CD1c-positive myeloid dendritic cell (primary cell): ENCODE measurements around the gene NR6A1.

Experiments
- DNase-seq: peaks from one replicate; pipeline ENCODE4 v3.0.0-alpha.2; 2016; ENCODE audit errors: extremely low spot score

Gene NR6A1

GRCh38 chr9:124688238-124688904 lies 82.7 kb downstream of the NR6A1 start:
- DNase-seq = no peak

DNA sequence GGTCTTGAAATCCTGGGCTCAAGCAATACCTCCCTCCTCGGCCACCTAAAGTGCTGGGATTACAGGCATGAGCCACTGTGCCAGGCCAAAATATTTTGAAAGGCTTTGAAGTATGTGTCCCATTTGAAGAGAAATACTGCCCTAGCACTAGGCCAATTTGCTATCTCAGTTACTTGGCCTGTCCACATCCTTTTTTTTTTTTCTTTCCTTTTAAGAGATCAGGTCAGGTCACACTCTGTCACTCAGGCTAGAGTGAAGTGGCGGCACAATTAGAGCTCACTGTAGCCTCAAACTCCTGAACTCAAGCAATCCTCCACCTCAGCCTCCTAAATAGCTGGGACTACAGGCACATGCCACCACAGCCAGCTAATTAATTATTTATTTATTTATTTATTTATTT lies 84.2 kb downstream of the NR6A1 start:
- DNase-seq = no peak

DNA sequence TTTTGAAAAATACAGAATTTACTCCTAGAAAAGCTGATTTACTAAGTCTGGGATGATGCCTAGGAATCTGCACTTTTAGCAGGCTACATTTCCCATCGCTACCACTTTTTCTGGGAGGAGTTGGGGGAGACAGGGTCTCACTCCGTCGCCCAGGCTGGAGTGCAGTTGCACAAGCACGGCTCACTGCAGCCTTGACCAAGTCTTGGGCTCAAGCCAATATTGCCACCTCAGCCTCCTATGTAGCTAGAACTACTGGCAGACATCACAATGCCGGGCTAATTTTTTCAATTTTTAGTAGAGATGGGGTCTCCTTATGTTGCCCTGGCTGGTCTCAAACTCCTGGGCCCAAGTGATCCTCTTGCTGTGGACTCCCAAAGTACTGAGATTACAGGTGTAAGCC lies 85.9 kb downstream of the NR6A1 start:
- no peak for DNase-seq

GRCh38 chr9:124684169-124684568 lies 86.9 kb downstream of the NR6A1 start:
- no peak for DNase-seq

DNA sequence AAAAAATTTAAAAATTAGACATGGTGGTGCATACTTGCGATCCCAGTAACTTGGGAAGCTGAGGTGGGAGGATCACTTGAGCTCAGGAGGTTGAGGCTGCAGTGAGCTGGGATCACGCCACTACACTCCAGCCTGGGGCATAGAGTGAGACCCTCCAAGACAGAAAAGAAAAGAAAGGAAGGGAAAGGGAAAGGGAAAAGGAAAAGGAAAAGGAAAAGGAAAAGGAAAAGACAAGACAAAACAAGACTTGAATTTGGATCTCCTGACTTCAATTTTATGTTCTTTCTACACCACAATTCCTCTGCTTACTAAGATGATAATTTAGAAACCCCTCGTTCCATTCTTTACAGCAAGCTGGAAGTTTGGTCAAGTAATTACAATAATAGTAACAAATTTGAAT lies 88.1 kb downstream of the NR6A1 start:
- DNase-seq = no peak

DNA sequence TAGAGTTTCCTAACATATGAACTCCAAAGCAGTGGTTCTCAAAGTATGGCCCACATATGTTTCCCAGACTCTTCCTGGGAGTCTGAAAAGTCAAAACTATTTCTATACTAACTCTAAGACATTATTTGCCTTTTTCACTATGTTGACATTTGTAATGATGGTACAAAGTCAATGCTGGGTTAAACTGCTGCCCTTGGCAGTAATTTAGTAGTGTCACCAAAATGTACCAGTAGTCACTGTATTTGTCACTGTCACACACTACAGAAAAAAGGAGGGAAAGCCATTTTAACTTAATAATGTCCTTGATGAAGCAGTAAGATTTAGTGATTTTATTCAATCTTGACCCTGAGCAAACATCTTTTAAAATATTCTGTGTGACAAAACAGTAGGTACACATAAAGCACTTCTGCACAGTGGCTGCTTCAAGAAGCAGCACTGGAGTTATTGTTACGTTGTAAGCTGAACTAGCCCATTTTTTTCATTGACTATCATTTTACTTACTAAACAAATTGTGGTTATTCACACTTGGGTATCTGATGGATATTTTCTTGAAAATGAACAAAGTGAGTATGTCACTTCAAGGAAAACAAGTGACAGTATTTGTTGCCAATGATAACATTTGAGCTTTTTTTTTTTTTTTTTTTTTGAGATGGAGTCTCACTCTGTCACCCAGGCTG lies 90.3 kb downstream of the NR6A1 start:
- DNase-seq = no peak

- no peak for DNase-seq
Measured at GRCh38 chr9:124680049-124680448, 91.1 kb downstream of the NR6A1 start.

- DNase-seq = no peak
Measured at GRCh38 chr9:124676159-124676551, 95.0 kb downstream of the NR6A1 start.

- DNase-seq = no peak
Measured at GRCh38 chr9:124675261-124676158, 95.6 kb downstream of the NR6A1 start.

DNA sequence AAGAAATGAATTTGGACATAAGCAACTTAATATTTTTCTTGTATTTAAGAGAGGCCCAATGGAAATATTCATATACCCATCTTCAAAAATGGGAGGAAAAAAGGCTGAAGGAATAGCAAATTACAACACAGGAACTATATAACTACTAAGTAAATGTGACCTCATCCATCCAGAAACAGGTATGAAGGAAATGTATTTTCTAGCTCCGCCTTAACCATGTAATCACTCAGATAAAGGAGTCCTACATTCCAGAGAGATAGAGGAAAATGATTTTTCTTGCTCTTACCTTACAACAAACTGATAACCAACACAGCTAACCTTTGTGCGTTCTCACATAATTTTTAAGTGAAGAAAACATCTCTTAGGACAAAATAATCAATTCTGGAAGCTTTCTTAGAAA lies 96.5 kb downstream of the NR6A1 start:
- no peak for DNase-seq

DNA sequence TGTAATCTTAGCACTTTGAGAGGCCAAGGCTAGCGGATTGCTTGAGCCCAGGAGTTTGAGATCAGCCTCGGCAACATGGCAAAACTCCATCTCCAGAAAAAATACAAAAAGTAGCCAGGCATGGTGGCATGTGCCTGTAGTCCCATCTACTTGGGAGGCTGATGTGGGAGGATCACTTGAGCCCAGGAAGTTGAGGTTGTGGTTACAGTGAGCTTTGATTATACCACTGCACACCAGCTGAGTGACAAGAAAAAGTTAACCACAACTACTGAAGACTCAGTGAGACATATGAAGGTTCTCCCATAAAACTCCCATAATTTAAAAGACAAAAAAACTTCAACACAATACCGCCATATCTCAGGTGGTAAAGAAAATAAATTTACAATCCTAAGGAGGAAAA lies 98.0 kb downstream of the NR6A1 start:
- no peak for DNase-seq

DNA sequence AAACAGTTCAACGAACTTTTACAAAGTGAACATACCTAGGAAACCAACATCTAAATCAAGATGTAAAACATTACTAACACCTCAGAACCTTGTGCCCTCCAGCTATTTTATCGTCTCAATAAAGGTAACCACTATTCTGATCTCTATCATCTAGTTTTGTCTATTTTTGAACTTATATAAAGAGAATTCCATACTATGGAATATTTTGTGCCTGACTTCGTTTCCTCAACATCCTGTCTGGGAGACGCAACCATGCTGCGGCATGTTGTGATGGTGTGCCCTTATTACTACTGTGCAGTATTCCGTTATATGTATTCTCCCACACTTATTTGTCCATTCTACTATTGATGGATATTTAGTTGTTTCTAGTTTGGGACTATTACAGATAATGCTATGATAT lies 99.2 kb downstream of the NR6A1 start:
- DNase-seq = no peak

GRCh38 chr9:124666642-124667041 lies 104.5 kb downstream of the NR6A1 start:
- DNase-seq = no peak

DNA sequence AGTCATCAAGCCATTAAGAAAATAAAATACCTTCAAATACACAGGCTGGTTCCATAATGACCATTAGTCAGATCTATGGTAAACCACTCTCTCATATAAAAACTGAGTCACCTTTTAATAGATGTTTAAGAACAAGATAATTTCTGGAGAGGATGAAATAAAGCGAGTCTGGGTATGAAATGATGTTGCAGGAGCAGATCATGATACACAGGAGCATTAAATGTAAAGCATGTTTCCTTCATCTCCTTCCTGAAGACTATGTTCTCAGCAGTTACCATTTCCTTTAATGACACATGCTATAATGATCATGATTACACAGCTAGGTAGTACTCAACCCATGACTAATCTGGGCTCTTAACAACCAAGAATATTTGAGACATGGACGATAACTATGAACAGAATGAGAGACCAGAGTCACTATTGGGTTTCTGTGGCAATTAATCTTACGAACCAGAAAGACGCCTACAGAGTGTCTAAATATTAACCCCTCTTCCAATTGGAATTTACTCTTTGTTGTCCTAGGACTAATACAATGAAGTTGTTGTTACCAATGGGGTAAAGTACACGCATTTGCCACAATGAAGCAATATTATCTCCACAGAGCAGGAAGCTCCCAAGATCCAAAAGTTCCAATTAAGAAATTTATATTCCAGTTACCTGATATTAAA lies 105.6 kb downstream of the NR6A1 start:
- no peak for DNase-seq

DNA sequence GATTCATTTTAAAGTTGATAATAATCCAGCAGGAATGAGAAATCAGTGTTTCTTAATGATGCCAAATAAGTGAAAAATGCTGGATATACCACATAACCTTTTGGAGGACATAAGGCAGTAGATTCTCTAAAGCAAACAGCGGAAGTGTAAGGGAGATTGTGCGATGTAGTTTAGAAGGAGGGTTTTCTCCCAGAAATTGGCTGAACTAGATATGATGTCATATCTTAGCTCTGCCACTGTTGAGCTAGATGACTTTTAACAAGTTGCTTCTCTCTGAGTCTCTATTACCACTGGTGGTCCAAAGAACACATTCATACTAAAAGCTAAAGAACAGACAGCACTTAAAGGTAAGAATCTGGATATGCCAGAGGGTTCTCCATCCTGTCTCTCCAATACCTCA lies 107.0 kb downstream of the NR6A1 start:
- DNase-seq = no peak

DNA sequence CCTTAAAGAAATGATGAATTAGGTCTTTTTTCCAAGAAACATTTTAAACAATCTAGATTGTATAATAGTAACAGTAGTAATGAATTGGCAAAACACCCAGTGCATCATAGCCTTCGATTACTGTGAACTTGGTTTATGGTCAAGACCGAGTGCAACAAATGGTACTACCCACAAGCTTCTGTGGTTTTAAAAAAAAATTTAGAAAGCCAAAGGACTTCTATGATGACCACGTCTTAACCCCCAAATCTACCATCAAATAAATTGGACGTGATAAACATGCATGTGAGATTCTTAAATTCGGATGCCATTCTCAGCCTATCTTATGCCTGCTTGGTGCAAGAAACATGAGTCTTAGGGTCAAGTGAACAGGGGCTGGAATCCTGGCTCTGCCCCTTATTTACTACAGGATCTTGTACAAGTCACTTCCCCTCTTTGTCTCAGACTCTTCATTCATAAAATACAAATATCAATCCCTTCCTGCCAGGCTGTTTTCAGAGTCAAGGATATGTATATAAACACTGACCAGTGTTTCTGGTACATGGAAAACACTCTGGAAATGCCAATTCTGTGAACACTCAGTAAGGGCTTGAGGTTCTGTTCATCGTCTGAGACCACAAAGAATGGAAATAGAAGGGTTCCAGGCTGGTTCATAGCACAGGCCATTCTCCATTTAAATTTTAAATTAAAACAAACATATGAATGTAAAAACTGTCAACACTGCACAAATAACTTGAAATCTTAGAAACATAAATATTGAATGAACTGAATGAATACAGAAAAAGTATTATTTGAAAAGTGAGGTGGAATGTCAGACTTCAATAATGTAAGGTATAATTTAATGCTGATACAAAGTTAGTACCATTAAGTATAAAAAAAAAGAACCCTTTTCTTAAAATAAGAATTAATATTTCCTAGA lies 107.8 kb downstream of the NR6A1 start:
- DNase-seq = no peak

DNA sequence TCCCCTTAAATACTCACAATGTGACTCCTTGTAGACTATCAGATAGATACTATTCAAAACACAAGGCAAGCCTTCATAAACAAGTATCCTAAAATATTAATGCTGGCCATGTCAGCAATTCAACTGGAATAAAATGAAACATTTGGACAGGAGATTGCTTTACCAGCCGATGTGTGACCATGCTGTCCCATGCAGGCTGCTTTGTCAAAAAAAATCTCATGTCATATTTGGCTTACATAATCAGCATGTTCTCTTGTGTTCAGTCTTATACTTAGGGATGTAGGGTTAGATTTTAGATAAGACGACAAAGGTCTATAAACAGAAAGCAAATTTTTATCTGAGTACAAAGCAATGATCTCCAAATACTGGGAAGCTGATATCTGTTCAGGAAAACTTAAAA lies 108.5 kb downstream of the NR6A1 start:
- no peak for DNase-seq

DNA sequence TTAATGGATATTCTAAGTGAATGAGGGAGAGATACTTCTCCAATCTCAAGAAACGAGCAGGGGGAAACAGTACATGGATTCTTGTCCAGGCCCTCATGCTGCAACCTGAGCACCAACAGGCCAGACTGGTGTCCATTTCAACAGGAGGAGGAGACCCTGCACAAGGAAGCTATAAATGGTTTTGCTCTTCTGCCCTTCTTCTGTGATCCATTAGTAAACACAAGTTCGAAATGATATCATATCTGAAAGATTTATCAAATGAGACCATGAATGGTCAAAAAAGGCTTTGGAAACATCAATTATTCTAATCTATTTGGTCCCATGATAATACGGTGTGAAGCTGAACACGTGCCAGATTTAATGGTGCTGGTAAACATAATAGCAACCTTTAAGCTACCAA lies 109.8 kb downstream of the NR6A1 start:
- no peak for DNase-seq

DNA sequence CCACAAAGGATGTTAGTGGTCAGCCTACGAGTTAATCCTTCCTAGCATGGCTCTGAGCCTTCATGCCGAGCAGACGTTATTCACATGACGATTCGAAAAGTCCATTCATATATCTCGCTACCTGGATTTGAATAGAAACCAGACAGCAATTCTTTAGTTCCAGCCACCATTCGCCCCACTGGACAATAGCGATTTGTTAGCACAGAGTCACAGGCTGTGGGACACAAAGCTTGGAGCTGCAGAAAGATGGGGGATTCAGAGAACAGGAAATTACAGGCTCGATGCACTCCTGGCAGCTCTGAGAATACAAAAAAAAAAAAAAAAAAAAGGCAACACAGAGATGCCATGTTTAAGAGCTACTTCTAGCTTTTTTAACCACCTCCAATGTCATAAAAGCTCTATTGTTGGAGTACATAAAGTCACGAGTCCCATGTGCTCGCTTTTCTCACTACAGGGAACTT lies 110.7 kb downstream of the NR6A1 start:
- DNase-seq = peak; percentile 15

DNA sequence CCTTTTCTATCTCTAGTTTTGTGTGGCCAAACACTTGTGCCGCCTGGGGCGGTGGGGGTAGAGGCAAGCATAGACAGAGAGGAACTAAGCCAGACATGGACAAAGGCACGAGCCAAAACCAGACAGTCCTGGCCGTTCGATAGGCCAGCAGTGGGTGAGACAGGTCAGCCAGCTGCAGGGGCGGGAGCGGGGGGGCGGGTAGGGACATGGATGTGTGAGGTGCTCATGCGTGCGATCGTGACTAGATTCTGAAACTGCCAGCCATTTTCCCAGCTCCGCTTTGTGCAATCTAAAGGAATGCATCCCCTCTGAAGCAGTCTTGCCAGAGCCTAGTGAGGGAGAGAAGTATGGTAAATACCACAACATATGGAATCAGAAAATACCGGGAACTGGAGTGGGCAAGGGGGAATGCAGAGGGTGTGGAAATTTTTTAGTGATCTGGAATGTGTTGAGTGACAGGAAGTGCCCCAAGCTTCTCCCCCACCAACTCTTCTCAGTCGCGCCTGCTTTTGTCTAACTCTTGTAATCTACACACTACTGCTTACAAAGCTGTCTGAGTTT lies 111.9 kb downstream of the NR6A1 start:
- DNase-seq = peak; percentile 81
